Transverse colon (tissue), 4 donors: ENCODE measurements around the gene GPN2. TPM values are rescaled to one million over a fixed set of nuclear protein-coding genes. Genes with fewer than 3 reads are reported as not detected.

Experiments
- DNase-seq: peaks from one replicate; pipeline ENCODE4 v3.0.0-alpha.2; 2019
- H3K27ac ChIP-seq, 4 donors: fragments of 200-600 bp; sonication (generic); 2 replicates each; pipeline ENCODE4 v1.5.1; 2016 to 2018; ENCODE audit warnings: inconsistent platforms in 4 of 4
- H3K27me3 ChIP-seq: fragments of 200-600 bp; sonication (generic); 2 replicates; pipeline ENCODE4 v1.5.1; 2017; ENCODE audit warnings: inconsistent platforms
- H3K36me3 ChIP-seq, 4 donors: fragments of 200-600 bp; sonication (generic); 2 replicates each; pipeline ENCODE4 v1.5.1; 2017 to 2019; ENCODE audit warnings: inconsistent platforms in 4 of 4
- H3K4me1 ChIP-seq, 4 donors: fragments of 200-600 bp; sonication (generic); 2 replicates each; pipeline ENCODE4 v1.5.1; 2017 to 2020; ENCODE audit warnings: inconsistent platforms in 4 of 4
- H3K4me3 ChIP-seq, 4 donors: fragments of 200-600 bp; sonication (generic); 1 replicate in 1 of 4; 2 replicates in 3 of 4; pipeline versions ENCODE4 v1.5.1 to v1.6.1; 2017 to 2019; ENCODE audit warnings: inconsistent platforms in 4 of 4
- H3K9me3 ChIP-seq, 2 donors: fragments of 200-600 bp; sonication (generic); 2 replicates each; pipeline ENCODE4 v1.5.1; 2017 to 2019; ENCODE audit warnings: inconsistent platforms in 2 of 2
- CTCF ChIP-seq, 5 experiments: fragments of 200-600 bp in 3 of 5; fragments of 450-650 bp in 2 of 5; sonication (generic) in 3 of 5; IDR thresholded peaks; 1 replicate in 2 of 5; 2 replicates in 3 of 5; pipeline ENCODE4 v1.5.1; 2016 to 2017; ENCODE audit warnings: antibody characterized with exemption in 5 of 5, inconsistent platforms in 3 of 5, mild to moderate bottlenecking in 2 of 5, moderate library complexity in 1 of 5
- EP300 ChIP-seq: sonication (generic); formaldehyde crosslinking; IDR thresholded peaks from one replicate; pipeline ENCODE4 v1.6.1; 2017; ENCODE audit warnings: antibody characterized with exemption, low read depth
- POLR2A ChIP-seq: fragments of 450-650 bp; IDR thresholded peaks from one replicate; pipeline ENCODE4 v1.6.1; 2016; ENCODE audit warnings: antibody characterized with exemption, mild to moderate bottlenecking, moderate library complexity
- POLR2AphosphoS5 ChIP-seq, 3 donors: sonication (generic); formaldehyde crosslinking; IDR thresholded peaks; one replicate each; pipeline ENCODE4 v1.6.1; 2016; ENCODE audit warnings: antibody characterized with exemption in 3 of 3
- WGBS, 2 donors: methylation state at CpG; one replicate each; pipeline ENCODE4 v1.1.5; 2018; ENCODE audit warnings: low coverage in 1 of 2; 5-methylcytosine and 5-hydroxymethylcytosine counted together
- in situ Hi-C, 4 donors: fragments of 200-750 bp; cut with MboI; loops; one replicate each; pipeline versions ENCODE4 v1.15.0 to v1.15.1; 2017; ENCODE audit warnings: low sequenced_read_pairs in 3 of 4, low pct_ligation_motif_present in 1 of 4, low pct_unique_long_range_greater_than_20kb in 1 of 4
- intact Hi-C: fragments of 100-400 bp; cut with DNase I; formaldehyde crosslinking; loops from one replicate; pipeline ENCODE4 v1.15.1; 2023; ENCODE audit warnings: low total_unique reads
- total RNA-seq, 4 donors: library from RNA; depleted of rRNA; stranded (reverse); fragments of >200 nt; gene quantifications; one replicate each; pipeline ENCODE4 v1.1.0, GENCODE V29; 2016

The GPN2 gene
- total RNA-seq, 4 donors from 2014 or later = 14.7 to 75.2 (median 28.7) TPM

GRCh38 chr1:26827106-26827604 is 62.9 kb downstream of the GPN2 start:
- DNase-seq = no peak
- no peaks in the 10 kb centered on the region for H3K27me3 ChIP-seq
- WGBS, 2 donors = 1% methylated on average over 16 of the region's 17 CpGs; no CpG with 5 or more reads in 1 of the 2 donors
- H3K9me3 ChIP-seq = no peaks in the 10 kb centered on the region
- TF ChIP-seq POLR2AphosphoS5 (IDR thresholded peaks at IDR 0.05) (no peak), CTCF (IDR thresholded peaks at IDR 0.05) (no peak), EP300 (no peak), POLR2A (no peak)
- H3K27ac ChIP-seq = peak overlapping the region; percentile 82 to 86 (median 84)
- peak overlapping the region; percentile 74 to 96 (median 82) for H3K4me3 ChIP-seq
- peaks cover 27 to 51% (median 34%) of the 10 kb centered on the region in 4 donors for H3K4me1 ChIP-seq
- H3K36me3 ChIP-seq = no peaks in the 10 kb centered on the region
- in situ Hi-C loops = no loop called here
- intact Hi-C loops = no loop called here

GRCh38 chr1:26826261-26827105 is 63.6 kb downstream of the GPN2 start, which contains the start of gene ZDHHC18:
Gene ZDHHC18 (plus strand): TSS chr1:26826688. CDS start chr1:26826805, 117 bp downstream.
- H3K4me3 ChIP-seq = peak within 1 kb of the TSS; percentile 74 to 96 (median 82)
- peak; percentile 33 for TF ChIP-seq POLR2A
- TF ChIP-seq CTCF (IDR thresholded peaks at IDR 0.05) = peak; percentile 37 to 65 (median 51)
- TF ChIP-seq EP300 = no peak
- TF ChIP-seq POLR2AphosphoS5 (IDR thresholded peaks at IDR 0.05) = peak in 1 of 3 donors; percentile 2
- H3K4me1 ChIP-seq = peaks cover 27 to 54% (median 34%) of the 10 kb centered on the region in 4 donors
- no peaks in the 10 kb centered on the region for H3K9me3 ChIP-seq
- intact Hi-C loops (no loop called here), in situ Hi-C loops (no loop called here)
- peak within 1 kb of the TSS; percentile 82 to 89 (median 84) for H3K27ac ChIP-seq
- WGBS, 2 donors = 1% methylated on average over 45 of the region's 107 CpGs; no CpG with 5 or more reads in 1 of the 2 donors
- H3K36me3 ChIP-seq = no peaks in the 10 kb centered on the region
- H3K27me3 ChIP-seq = no peaks in the 10 kb centered on the region
- DNase-seq = peak; percentile 76

Other genes with a start within 250 kb of the GPN2 start
- 10 to 100 TPM; 43.4 to 72.0 (median 53.1) TPM for gene ARID1A, start 194.3 kb downstream of the GPN2 start, total RNA-seq
- 10 to 100 TPM; 16.1 to 32.2 (median 24.2) TPM for gene PIGV, start 102.3 kb downstream of the GPN2 start, total RNA-seq
- gene ZDHHC18, start 63.6 kb downstream of the GPN2 start, total RNA-seq = 10 to 100 TPM in 3 of 4 donors, 1 to 10 TPM in 1; 4.4 to 37.3 (median 28.0) TPM
- gene SFN, start 27.1 kb downstream of the GPN2 start, total RNA-seq = 100 to 1,000 TPM in 3 of 4 donors, 10 to 100 TPM in 1; 50.2 to 197 (median 163) TPM
- gene GPATCH3, start 10.2 kb upstream of the GPN2 start, total RNA-seq = 10 to 100 TPM in 2 of 4 donors, 1 to 10 TPM in 2; 3.2 to 35.9 (median 10.7) TPM
- gene NR0B2, start 23.7 kb upstream of the GPN2 start, total RNA-seq = 1 to 10 TPM in 1 of 4 donors, under 1 TPM in 1, not detected in 2; 0.95 to 2.7 TPM
- 10 to 100 TPM; 10.8 to 39.9 (median 27.6) TPM for gene NUDC, start 31.5 kb upstream of the GPN2 start, total RNA-seq
- 10 to 100 TPM; 11.6 to 36.2 (median 29.8) TPM for gene KDF1, start 70.2 kb upstream of the GPN2 start, total RNA-seq
- 1 to 10 TPM in 2 of 4 donors, under 1 TPM in 1, not detected in 1; 0.80 to 4.1 (median 2.3) TPM for gene TRNP1, start 103.4 kb upstream of the GPN2 start, total RNA-seq
- gene TENT5B, start 122.6 kb upstream of the GPN2 start, total RNA-seq = 10 to 100 TPM in 1 of 4 donors, 1 to 10 TPM in 3; 5.2 to 22.5 (median 8.3) TPM